ENCODE measurements around the gene GPR37.

GPR37 gene

GRCh38 chr7:124780608-124781007 lies 15.0 kb upstream of the GPR37 start:
- Histone ChIP-seq H3K4me2 (ENCODE audit: low read length, poor library complexity, severe bottlenecking) (no peak overlapping the region), H3K18ac (ENCODE audit: low read depth in 1 of 2, low read length in 2 of 2) (no peak overlapping the region), H2BK5ac (ENCODE audit: low read depth, low read length, poor library complexity, severe bottlenecking) (no peak overlapping the region), H3K9me3 (ENCODE audit: control insufficient read depth, low read length) (no peaks in the 10 kb centered on the region), H3K23ac (ENCODE audit: low read length in 2 of 2) (no peak overlapping the region), H3K27ac (ENCODE audit: low read length, poor library complexity, severe bottlenecking) (no peak overlapping the region), H2BK12ac (ENCODE audit: low read length in 2 of 2) (no peak overlapping the region), H2BK15ac (ENCODE audit: low read depth, poor library complexity, severe bottlenecking) (no peak overlapping the region), H3K4me3 (ENCODE audit: insufficient read depth in 1 of 2, low read depth in 1 of 2, low read length in 2 of 2) (no peak overlapping the region), H4K91ac (ENCODE audit: low read length) (no peak overlapping the region), H3K27me3 (ENCODE audit: control insufficient read depth in 1 of 2, insufficient read depth in 1 of 2, low read length in 2 of 2) (no peaks in the 10 kb centered on the region), H2BK120ac (ENCODE audit: low read depth, low read length) (no peak overlapping the region), H3K4me1 (ENCODE audit: control insufficient read depth, insufficient read depth, low read depth, low read length) (peaks cover 6% of the 10 kb centered on the region), H3K9ac (ENCODE audit: low read length) (no peak overlapping the region), H3K14ac (ENCODE audit: low read length in 2 of 2) (no peak overlapping the region), H2AK5ac (ENCODE audit: low read length, severe bottlenecking) (no peak overlapping the region), H4K8ac (ENCODE audit: low read length) (no peak overlapping the region), H3K79me1 (replicated peaks; ENCODE audit: low read length, poor library complexity, severe bottlenecking) (no peaks in the 10 kb centered on the region), H3K4ac (ENCODE audit: low read depth in 1 of 2, low read length in 2 of 2) (no peak overlapping the region), H3K36me3 (ENCODE audit: control insufficient read depth in 1 of 2, insufficient read depth in 2 of 2, low read depth in 1 of 2, low read length in 2 of 2) (no peaks in the 10 kb centered on the region), H2AFZ (ENCODE audit: low read depth, low read length) (no peak overlapping the region)
- WGBS: 95% methylated on average over 1 of the region's 1 CpG
- DNase-seq: no peak

GRCh38 chr7:124780056-124780455 lies 14.5 kb upstream of the GPR37 start:
- no peak overlapping the region for H3K23ac ChIP-seq (ENCODE audit: low read length in 2 of 2)
- H3K4ac ChIP-seq (ENCODE audit: low read depth in 1 of 2, low read length in 2 of 2): no peak overlapping the region
- no peaks in the 10 kb centered on the region for H3K36me3 ChIP-seq (ENCODE audit: control insufficient read depth in 1 of 2, insufficient read depth in 2 of 2, low read depth in 1 of 2, low read length in 2 of 2)
- no peak overlapping the region for H3K9ac ChIP-seq (ENCODE audit: low read length)
- H3K4me3 ChIP-seq (ENCODE audit: insufficient read depth in 1 of 2, low read depth in 1 of 2, low read length in 2 of 2): no peak overlapping the region
- DNase-seq: no peak
- no peaks in the 10 kb centered on the region for H3K27me3 ChIP-seq (ENCODE audit: control insufficient read depth in 1 of 2, insufficient read depth in 1 of 2, low read length in 2 of 2)
- H3K4me2 ChIP-seq (ENCODE audit: low read length, poor library complexity, severe bottlenecking): no peak overlapping the region
- no peaks in the 10 kb centered on the region for H3K9me3 ChIP-seq (ENCODE audit: control insufficient read depth, low read length)
- no peak overlapping the region for H2AFZ ChIP-seq (ENCODE audit: low read depth, low read length)
- H4K8ac ChIP-seq (ENCODE audit: low read length): no peak overlapping the region
- no peak overlapping the region for H4K91ac ChIP-seq (ENCODE audit: low read length)
- H3K27ac ChIP-seq (ENCODE audit: low read length, poor library complexity, severe bottlenecking): no peak overlapping the region
- H2BK12ac ChIP-seq (ENCODE audit: low read length in 2 of 2): no peak overlapping the region
- no peak overlapping the region for H3K18ac ChIP-seq (ENCODE audit: low read depth in 1 of 2, low read length in 2 of 2)
- H3K14ac ChIP-seq (ENCODE audit: low read length in 2 of 2): no peak overlapping the region
- H2AK5ac ChIP-seq (ENCODE audit: low read length, severe bottlenecking): no peak overlapping the region
- no peaks in the 10 kb centered on the region for H3K79me1 ChIP-seq (replicated peaks; ENCODE audit: low read length, poor library complexity, severe bottlenecking)
- H3K4me1 ChIP-seq (ENCODE audit: control insufficient read depth, insufficient read depth, low read depth, low read length): peaks cover 6% of the 10 kb centered on the region
- H2BK15ac ChIP-seq (ENCODE audit: low read depth, poor library complexity, severe bottlenecking): no peak overlapping the region
- H2BK120ac ChIP-seq (ENCODE audit: low read depth, low read length): no peak overlapping the region
- H2BK5ac ChIP-seq (ENCODE audit: low read depth, low read length, poor library complexity, severe bottlenecking): no peak overlapping the region

- Histone ChIP-seq H4K91ac (ENCODE audit: low read length) (no peak overlapping the region), H2BK120ac (ENCODE audit: low read depth, low read length) (no peak overlapping the region), H3K14ac (ENCODE audit: low read length in 2 of 2) (no peak overlapping the region), H3K4me1 (ENCODE audit: control insufficient read depth, insufficient read depth, low read depth, low read length) (peaks cover 6% of the 10 kb centered on the region), H3K27me3 (ENCODE audit: control insufficient read depth in 1 of 2, insufficient read depth in 1 of 2, low read length in 2 of 2) (no peaks in the 10 kb centered on the region), H2BK12ac (ENCODE audit: low read length in 2 of 2) (no peak overlapping the region), H2AK5ac (ENCODE audit: low read length, severe bottlenecking) (no peak overlapping the region), H3K27ac (ENCODE audit: low read length, poor library complexity, severe bottlenecking) (no peak overlapping the region), H4K8ac (ENCODE audit: low read length) (no peak overlapping the region), H2BK5ac (ENCODE audit: low read depth, low read length, poor library complexity, severe bottlenecking) (no peak overlapping the region), H3K4ac (ENCODE audit: low read depth in 1 of 2, low read length in 2 of 2) (no peak overlapping the region), H2BK15ac (ENCODE audit: low read depth, poor library complexity, severe bottlenecking) (no peak overlapping the region), H2AFZ (ENCODE audit: low read depth, low read length) (no peak overlapping the region), H3K23ac (ENCODE audit: low read length in 2 of 2) (no peak overlapping the region), H3K36me3 (ENCODE audit: control insufficient read depth in 1 of 2, insufficient read depth in 2 of 2, low read depth in 1 of 2, low read length in 2 of 2) (no peaks in the 10 kb centered on the region), H3K79me1 (replicated peaks; ENCODE audit: low read length, poor library complexity, severe bottlenecking) (no peaks in the 10 kb centered on the region), H3K9ac (ENCODE audit: low read length) (no peak overlapping the region), H3K4me2 (ENCODE audit: low read length, poor library complexity, severe bottlenecking) (no peak overlapping the region), H3K9me3 (ENCODE audit: control insufficient read depth, low read length) (no peaks in the 10 kb centered on the region), H3K18ac (ENCODE audit: low read depth in 1 of 2, low read length in 2 of 2) (no peak overlapping the region), H3K4me3 (ENCODE audit: insufficient read depth in 1 of 2, low read depth in 1 of 2, low read length in 2 of 2) (no peak overlapping the region)
- no peak for DNase-seq
Measured at GRCh38 chr7:124779620-124780019, 14.0 kb upstream of the GPR37 start.

GRCh38 chr7:124779194-124779593 lies 13.6 kb upstream of the GPR37 start:
- Histone ChIP-seq H3K23ac (ENCODE audit: low read length in 2 of 2) (no peak overlapping the region), H3K18ac (ENCODE audit: low read depth in 1 of 2, low read length in 2 of 2) (no peak overlapping the region), H3K4me3 (ENCODE audit: insufficient read depth in 1 of 2, low read depth in 1 of 2, low read length in 2 of 2) (no peak overlapping the region), H2BK5ac (ENCODE audit: low read depth, low read length, poor library complexity, severe bottlenecking) (no peak overlapping the region), H4K8ac (ENCODE audit: low read length) (no peak overlapping the region), H3K4me2 (ENCODE audit: low read length, poor library complexity, severe bottlenecking) (no peak overlapping the region), H3K4ac (ENCODE audit: low read depth in 1 of 2, low read length in 2 of 2) (no peak overlapping the region), H3K27ac (ENCODE audit: low read length, poor library complexity, severe bottlenecking) (no peak overlapping the region), H2BK15ac (ENCODE audit: low read depth, poor library complexity, severe bottlenecking) (no peak overlapping the region), H2AFZ (ENCODE audit: low read depth, low read length) (no peak overlapping the region), H3K79me1 (replicated peaks; ENCODE audit: low read length, poor library complexity, severe bottlenecking) (no peaks in the 10 kb centered on the region), H2BK120ac (ENCODE audit: low read depth, low read length) (no peak overlapping the region), H3K4me1 (ENCODE audit: control insufficient read depth, insufficient read depth, low read depth, low read length) (peaks cover 6% of the 10 kb centered on the region), H3K14ac (ENCODE audit: low read length in 2 of 2) (no peak overlapping the region), H2AK5ac (ENCODE audit: low read length, severe bottlenecking) (no peak overlapping the region), H3K27me3 (ENCODE audit: control insufficient read depth in 1 of 2, insufficient read depth in 1 of 2, low read length in 2 of 2) (no peaks in the 10 kb centered on the region), H2BK12ac (ENCODE audit: low read length in 2 of 2) (no peak overlapping the region), H3K9me3 (ENCODE audit: control insufficient read depth, low read length) (no peaks in the 10 kb centered on the region), H4K91ac (ENCODE audit: low read length) (no peak overlapping the region), H3K36me3 (ENCODE audit: control insufficient read depth in 1 of 2, insufficient read depth in 2 of 2, low read depth in 1 of 2, low read length in 2 of 2) (no peaks in the 10 kb centered on the region), H3K9ac (ENCODE audit: low read length) (no peak overlapping the region)
- 71% methylated on average over 3 of the region's 3 CpGs for WGBS
- no peak for DNase-seq

Measured in mesenchymal stem cell (in vitro differentiated cells and primary cell).